ENCODE measurements around the gene IRGQ.
A peak's percentile ranks its signal among the peaks of the same experiment; 100 is the strongest.

Gene IRGQ

GRCh38 chr19:43534816-43535761 lies 60.8 kb downstream of the IRGQ start:
- H3K9ac ChIP-seq (ENCODE audit: low read depth, low read length) = no peak overlapping the region
- no peaks in the 10 kb centered on the region for H3K27me3 ChIP-seq (ENCODE audit: control insufficient read depth, insufficient read depth, low read length)
- peak overlapping the region; percentile 75; the same call in 1 of the 2 replicates for H3K4me3 ChIP-seq (ENCODE audit: low read depth, low read length)
- H3K36me3 ChIP-seq (ENCODE audit: control insufficient read depth, insufficient read depth, low read length) = peaks cover 22% of the 10 kb centered on the region
- H3K27ac ChIP-seq (ENCODE audit: low read depth, low read length) = no peak overlapping the region
- H3K9me3 ChIP-seq (ENCODE audit: control insufficient read depth, insufficient read depth, low read length) = 0 out of 2 replicates have a peak, but pooled peaks cover 9% of the 10 kb centered on the region
- H3K4me1 ChIP-seq (ENCODE audit: control insufficient read depth, insufficient read depth, low read length) = peaks cover 11% of the 10 kb centered on the region; the same call in 1 of the 2 replicates
